OCI-LY7 (cell line): ENCODE data around the gene NLGN1.

ENCODE experiments used
- EZH2phosphoT487 ChIP-seq: fragments of 200-600 bp; sonication (generic); IDR thresholded peaks from 2 replicates; pipeline ENCODE4 v1.6.1; 2018; ENCODE audit warnings: low read depth, borderline replicate concordance, mild to moderate bottlenecking, mixed run types, antibody characterized with exemption, low read length, moderate library complexity, mixed read lengths
- TF ChIP-seq, protein P1 (sequence below): fragments of 200-600 bp; sonication (generic); conservative IDR thresholded peaks from 2 replicates; pipeline ENCODE4 v1.5.1; 2014; ENCODE audit warnings: mild to moderate bottlenecking, antibody characterized with exemption, low read length, moderate library complexity, mixed read lengths

- TF ChIP-seq, protein P1, sequence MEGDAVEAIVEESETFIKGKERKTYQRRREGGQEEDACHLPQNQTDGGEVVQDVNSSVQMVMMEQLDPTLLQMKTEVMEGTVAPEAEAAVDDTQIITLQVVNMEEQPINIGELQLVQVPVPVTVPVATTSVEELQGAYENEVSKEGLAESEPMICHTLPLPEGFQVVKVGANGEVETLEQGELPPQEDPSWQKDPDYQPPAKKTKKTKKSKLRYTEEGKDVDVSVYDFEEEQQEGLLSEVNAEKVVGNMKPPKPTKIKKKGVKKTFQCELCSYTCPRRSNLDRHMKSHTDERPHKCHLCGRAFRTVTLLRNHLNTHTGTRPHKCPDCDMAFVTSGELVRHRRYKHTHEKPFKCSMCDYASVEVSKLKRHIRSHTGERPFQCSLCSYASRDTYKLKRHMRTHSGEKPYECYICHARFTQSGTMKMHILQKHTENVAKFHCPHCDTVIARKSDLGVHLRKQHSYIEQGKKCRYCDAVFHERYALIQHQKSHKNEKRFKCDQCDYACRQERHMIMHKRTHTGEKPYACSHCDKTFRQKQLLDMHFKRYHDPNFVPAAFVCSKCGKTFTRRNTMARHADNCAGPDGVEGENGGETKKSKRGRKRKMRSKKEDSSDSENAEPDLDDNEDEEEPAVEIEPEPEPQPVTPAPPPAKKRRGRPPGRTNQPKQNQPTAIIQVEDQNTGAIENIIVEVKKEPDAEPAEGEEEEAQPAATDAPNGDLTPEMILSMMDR, result no peak
- TF ChIP-seq EZH2phosphoT487, result no peak
Measured at GRCh38 chr3:173538410-173538809, 140.9 kb downstream of the NLGN1 start.
